GM19452 (cell line): ENCODE measurements around the gene CALML4.

Experiments used
- ATAC-seq: cut with Tn5 transposase; IDR thresholded peaks from one replicate; pipeline ENCODE4 v1.9.1; 2021; ENCODE audit not compliant: unreplicated experiment

The CALML4 gene

GRCh38 chr15:68150187-68150586, 54.9 kb downstream of the CALML4 start:
- ATAC-seq: no peak

- ATAC-seq: no peak
These were observed 56.1 kb downstream of the CALML4 start for GRCh38 chr15:68149059-68149458.

- no peak for ATAC-seq
These were observed 57.1 kb downstream of the CALML4 start for GRCh38 chr15:68148039-68148438.

GRCh38 chr15:68145706-68146105, 59.4 kb downstream of the CALML4 start:
- no peak for ATAC-seq

GRCh38 chr15:68143785-68144184, 61.3 kb downstream of the CALML4 start:
- ATAC-seq: no peak

- ATAC-seq: no peak
These were observed 62.0 kb downstream of the CALML4 start for GRCh38 chr15:68143129-68143528.
